Caco-2 (cell line): ENCODE results near the gene PHF10. TPM values are rescaled to one million over a fixed set of nuclear protein-coding genes. Genes with fewer than 3 reads are reported as not detected.

ENCODE experiments used
- BruUV-seq: library from RNA; stranded (reverse); fragments of 400-500 nt; replicated peaks from 2 replicates; lab custom pipeline; 2021; lab: Mats Ljungman, UMichigan
- CTCF ChIA-PET: fragments of 300-600 bp; sonication (Branson Sonifier 250); formaldehyde crosslinking; loops from one replicate; lab custom pipeline; 2022; ENCODE audit warnings: antibody characterized with exemption; lab: Charles Lee
- POLR2A ChIA-PET: fragments of 300-600 bp; sonication (Branson Sonifier 250); formaldehyde crosslinking; loops from one replicate; lab custom pipeline; 2022; ENCODE audit warnings: antibody characterized with exemption; lab: Charles Lee
- DNase-seq, 2 experiments: peaks; one replicate each; pipeline versions ENCODE4 v3.0.0 to v3.0.0-alpha.2; 2020 to 2022
- H3K27me3 ChIP-seq: replicated peaks from 2 replicates; pipeline ENCODE4 v1.6.0; 2011; ENCODE audit warnings: low read length; ENCODE audit not compliant: control insufficient read depth, insufficient read depth
- H3K36me3 ChIP-seq: 2 replicates; pipeline ENCODE4 v1.5.1; 2011; ENCODE audit warnings: low read length; ENCODE audit not compliant: control insufficient read depth, insufficient read depth
- H3K4me1 ChIP-seq: fragments of 250-450 bp; sonication (Bioruptor Pico); 2 replicates; pipeline ENCODE4 v1.5.1; 2020; ENCODE audit warnings: mild to moderate bottlenecking
- H3K4me3 ChIP-seq: 2 replicates; pipeline ENCODE4 v1.5.1; 2011; ENCODE audit warnings: low read depth, mild to moderate bottlenecking, control low read depth, low read length
- H3K9me3 ChIP-seq: fragments of 250-450 bp; sonication (Bioruptor Pico); 2 replicates; pipeline ENCODE4 v1.5.1; 2020; ENCODE audit warnings: mild to moderate bottlenecking, moderate library complexity
- H3K27ac Mint-ChIP-seq: one replicate; pipeline ENCODE4 v1.8.0; 2022; ENCODE audit warnings: mixed read lengths; ENCODE audit not compliant: unreplicated experiment
- H3K27me3 Mint-ChIP-seq: one replicate; pipeline ENCODE4 v1.8.0; 2022; ENCODE audit warnings: mixed read lengths; ENCODE audit not compliant: insufficient read depth, unreplicated experiment
- H3K36me3 Mint-ChIP-seq: one replicate; pipeline ENCODE4 v1.8.0; 2022; ENCODE audit warnings: mild to moderate bottlenecking, mixed read lengths; ENCODE audit not compliant: insufficient read depth, unreplicated experiment
- H3K4me1 Mint-ChIP-seq: one replicate; pipeline ENCODE4 v1.8.0; 2022; ENCODE audit warnings: low read depth, mixed read lengths; ENCODE audit not compliant: unreplicated experiment
- H3K4me3 Mint-ChIP-seq: one replicate; pipeline ENCODE4 v1.8.0; 2022; ENCODE audit warnings: mild to moderate bottlenecking, moderate library complexity, mixed read lengths; ENCODE audit not compliant: unreplicated experiment
- H3K9me3 Mint-ChIP-seq: one replicate; pipeline ENCODE4 v1.8.0; 2022; ENCODE audit warnings: mixed read lengths; ENCODE audit not compliant: unreplicated experiment
- intact Hi-C: fragments of 100-400 bp; cut with micrococcal nuclease; formaldehyde crosslinking; loops from one replicate; pipeline ENCODE4 v1.10.0; 2022; ENCODE audit not compliant: unreplicated experiment
- total RNA-seq: library from RNA; stranded (reverse); gene quantifications from 2 replicates; pipeline ENCODE4 v1.2.3, GENCODE V29; 2022
- TF ChIP-seq, protein P1 (sequence below), 2 experiments: fragments of 200-600 bp in 1 of 2; IDR thresholded peaks; 1 replicate in 1 of 2; 2 replicates in 1 of 2; pipeline versions ENCODE4 v1.5.1 to v1.8.0; 2011 to 2022; ENCODE audit warnings: antibody characterized with exemption in 1 of 2, control low read depth in 1 of 2, inconsistent platforms in 1 of 2, low read depth in 1 of 2, low read length in 1 of 2, mild to moderate bottlenecking in 1 of 2, moderate library complexity in 1 of 2; ENCODE audit not compliant: insufficient read depth in 1 of 2, severe bottlenecking in 1 of 2, unreplicated experiment in 1 of 2

Gene PHF10
- total RNA-seq, 1 experiment from 2014 or later: 75.7 TPM

DNA sequence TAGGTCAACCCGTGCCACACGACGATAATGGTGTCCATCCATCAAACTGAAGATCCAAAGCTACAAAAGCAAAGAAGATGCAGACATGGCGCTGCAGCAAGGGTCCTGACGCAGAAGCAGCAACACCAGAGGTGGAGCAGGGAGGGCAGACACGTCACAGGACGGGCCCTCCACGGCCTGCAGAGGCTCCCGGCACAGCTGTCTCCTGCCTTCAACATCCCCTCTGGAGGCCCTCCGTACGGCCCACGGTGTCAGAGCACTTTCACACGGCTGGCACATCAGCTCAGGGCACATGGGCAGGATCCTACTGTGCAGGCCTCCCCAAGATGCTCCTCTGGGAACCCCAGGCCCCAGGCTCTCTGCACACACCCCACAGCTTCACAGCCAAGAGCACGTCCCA is 60.1 kb downstream of the PHF10 start:
- no peak overlapping the region for H3K4me3 ChIP-seq
- TF ChIP-seq, protein P1, sequence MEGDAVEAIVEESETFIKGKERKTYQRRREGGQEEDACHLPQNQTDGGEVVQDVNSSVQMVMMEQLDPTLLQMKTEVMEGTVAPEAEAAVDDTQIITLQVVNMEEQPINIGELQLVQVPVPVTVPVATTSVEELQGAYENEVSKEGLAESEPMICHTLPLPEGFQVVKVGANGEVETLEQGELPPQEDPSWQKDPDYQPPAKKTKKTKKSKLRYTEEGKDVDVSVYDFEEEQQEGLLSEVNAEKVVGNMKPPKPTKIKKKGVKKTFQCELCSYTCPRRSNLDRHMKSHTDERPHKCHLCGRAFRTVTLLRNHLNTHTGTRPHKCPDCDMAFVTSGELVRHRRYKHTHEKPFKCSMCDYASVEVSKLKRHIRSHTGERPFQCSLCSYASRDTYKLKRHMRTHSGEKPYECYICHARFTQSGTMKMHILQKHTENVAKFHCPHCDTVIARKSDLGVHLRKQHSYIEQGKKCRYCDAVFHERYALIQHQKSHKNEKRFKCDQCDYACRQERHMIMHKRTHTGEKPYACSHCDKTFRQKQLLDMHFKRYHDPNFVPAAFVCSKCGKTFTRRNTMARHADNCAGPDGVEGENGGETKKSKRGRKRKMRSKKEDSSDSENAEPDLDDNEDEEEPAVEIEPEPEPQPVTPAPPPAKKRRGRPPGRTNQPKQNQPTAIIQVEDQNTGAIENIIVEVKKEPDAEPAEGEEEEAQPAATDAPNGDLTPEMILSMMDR (IDR thresholded peaks at IDR 0.05; ENCODE audit: insufficient read depth in 1 of 2, low read depth in 1 of 2, low read length in 1 of 2, severe bottlenecking in 1 of 2, unreplicated experiment in 1 of 2): no peak
- POLR2A ChIA-PET: no interaction called here
- H3K4me1 ChIP-seq: no peaks in the 10 kb centered on the region
- Mint-ChIP-seq H3K27ac (no peak overlapping the region), H3K36me3 (peaks cover 34% of the 10 kb centered on the region), H3K4me1 (no peaks in the 10 kb centered on the region), H3K4me3 (no peak overlapping the region), H3K27me3 (no peaks in the 10 kb centered on the region), H3K9me3 (no peaks in the 10 kb centered on the region)
- intact Hi-C loops: no loop called here
- CTCF ChIA-PET: no interaction called here
- DNase-seq: no peak
- H3K27me3 ChIP-seq: no peaks in the 10 kb centered on the region
- no peaks in the 10 kb centered on the region for H3K9me3 ChIP-seq
- BruUV-seq: no TSS peak
- peaks cover 3% of the 10 kb centered on the region; the same call in 1 of the 2 replicates for H3K36me3 ChIP-seq

DNA sequence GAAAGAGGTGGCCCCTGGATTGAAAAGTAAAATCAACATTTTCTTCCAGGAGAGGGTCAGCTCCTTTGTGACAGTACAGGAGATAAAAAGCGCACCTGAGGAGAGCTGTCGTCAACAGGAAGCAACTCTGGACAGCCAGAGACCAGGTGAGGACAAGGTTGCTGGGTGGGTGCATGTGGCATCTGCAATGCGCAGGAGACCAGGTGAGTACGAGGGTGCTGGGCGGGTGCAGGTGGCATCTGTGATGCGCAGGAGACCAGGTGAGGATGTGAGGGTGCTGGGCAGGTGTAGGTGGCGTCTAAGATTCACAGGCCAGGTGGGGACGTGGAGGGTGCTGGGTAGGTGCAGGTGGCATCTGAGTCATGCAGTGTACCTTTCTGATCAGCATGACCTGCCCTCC is 60.8 kb downstream of the PHF10 start:
- Histone ChIP-seq H3K27me3 (no peaks in the 10 kb centered on the region), H3K4me1 (no peaks in the 10 kb centered on the region), H3K4me3 (no peak overlapping the region), H3K36me3 (0 out of 2 replicates have a peak, but pooled peaks cover 2% of the 10 kb centered on the region), H3K9me3 (no peaks in the 10 kb centered on the region)
- Mint-ChIP-seq H3K27ac (no peak overlapping the region), H3K36me3 (peaks cover 39% of the 10 kb centered on the region), H3K4me1 (no peaks in the 10 kb centered on the region), H3K27me3 (no peaks in the 10 kb centered on the region), H3K4me3 (no peak overlapping the region), H3K9me3 (no peaks in the 10 kb centered on the region)
- TF ChIP-seq, protein P1 (IDR thresholded peaks at IDR 0.05; ENCODE audit: insufficient read depth in 1 of 2, low read depth in 1 of 2, low read length in 1 of 2, severe bottlenecking in 1 of 2, unreplicated experiment in 1 of 2): no peak
- no peak for DNase-seq
- BruUV-seq: no TSS peak
- CTCF ChIA-PET: no interaction called here
- intact Hi-C loops: no loop called here
- POLR2A ChIA-PET: no interaction called here

- no peak for DNase-seq
- ChIA-PET POLR2A (no interaction called here), CTCF (no interaction called here)
- H3K27me3 ChIP-seq: no peaks in the 10 kb centered on the region
- no peaks in the 10 kb centered on the region for H3K4me1 ChIP-seq
- Mint-ChIP-seq H3K36me3 (peaks cover 44% of the 10 kb centered on the region), H3K4me3 (no peak overlapping the region), H3K27ac (no peak overlapping the region), H3K27me3 (no peaks in the 10 kb centered on the region), H3K9me3 (no peaks in the 10 kb centered on the region), H3K4me1 (no peaks in the 10 kb centered on the region)
- TF ChIP-seq, protein P1 (IDR thresholded peaks at IDR 0.05; ENCODE audit: insufficient read depth in 1 of 2, low read depth in 1 of 2, low read length in 1 of 2, severe bottlenecking in 1 of 2, unreplicated experiment in 1 of 2): no peak
- no TSS peak for BruUV-seq
- intact Hi-C loops: no loop called here
- H3K9me3 ChIP-seq: no peaks in the 10 kb centered on the region
- H3K4me3 ChIP-seq: no peak overlapping the region
- 0 out of 2 replicates have a peak, but pooled peaks cover 2% of the 10 kb centered on the region for H3K36me3 ChIP-seq
Measured at GRCh38 chr6:169661391-169661756, 62.9 kb downstream of the PHF10 start.
